ENCODE results near the gene OR13C9. TPM values are rescaled to one million over a fixed set of nuclear protein-coding genes. Genes with fewer than 3 reads are reported as not detected.

Gene OR13C9
- total RNA-seq, 1 donor from 2014 or later = not detected

DNA sequence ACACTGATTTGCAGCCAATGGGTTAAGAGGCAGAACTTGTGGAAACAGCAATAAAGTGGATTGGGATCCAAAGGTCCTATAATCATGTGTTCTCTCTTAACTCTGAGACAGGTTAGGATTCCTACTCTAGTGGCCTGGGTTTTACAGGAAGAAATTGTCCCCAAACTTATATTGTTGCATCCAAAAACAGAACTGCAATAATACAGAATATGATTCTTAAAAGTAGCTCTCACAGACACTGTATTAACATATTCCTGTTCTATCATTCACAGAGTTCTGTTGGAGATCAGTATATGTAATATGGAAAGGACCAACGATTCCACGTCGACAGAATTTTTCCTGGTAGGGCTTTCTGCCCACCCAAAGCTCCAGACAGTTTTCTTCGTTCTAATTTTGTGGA, 49.1 kb downstream of the OR13C9 start, which contains the start of gene OR13C8:
TSS of gene OR13C8 (plus strand) at position 301 of the 400 bp plus-strand sequence. CDS start at position 301, 0 bp downstream.
- intact Hi-C loops (cut with DNase I) = no loop called here
- no peak for ATAC-seq (ENCODE audit: poor library complexity)

More for the DNA sequence above, 49.1 kb downstream of the OR13C9 start, which contains the start of gene OR13C8:
- no peak for DNase-seq

Other genes starting within 250 kb of the OR13C9 start
- gene OR13F1, start 113.9 kb downstream of the OR13C9 start, total RNA-seq = not detected
- gene OR13C4, start 91.0 kb downstream of the OR13C9 start, total RNA-seq = not detected
- not detected for gene OR13C3, start 81.3 kb downstream of the OR13C9 start, total RNA-seq
- gene OR13C8, start 49.0 kb downstream of the OR13C9 start, total RNA-seq = not detected
- not detected for gene OR13C5, start 18.8 kb downstream of the OR13C9 start, total RNA-seq
- gene OR13C2, start 12.6 kb downstream of the OR13C9 start, total RNA-seq = not detected
- gene OR13D1, start 76.3 kb upstream of the OR13C9 start, total RNA-seq = not detected
- 18.7 TPM for gene NIPSNAP3A, start 129.5 kb upstream of the OR13C9 start, total RNA-seq
- gene NIPSNAP3B, start 145.9 kb upstream of the OR13C9 start, total RNA-seq = 29.9 TPM